Vagina (tissue), 2 donors: ENCODE results near the gene HMCN1. TPM values are rescaled to one million over a fixed set of nuclear protein-coding genes. Genes with fewer than 3 reads are reported as not detected.
"Not testable (repeated sequence)": the region's sequence is repeated elsewhere in the genome, so short reads cannot be mapped to it uniquely, and the experiment has no call there.

ENCODE experiments used
- DNase-seq, 2 donors: peaks; one replicate each; pipeline ENCODE4 v3.0.0-alpha.2; 2017; ENCODE audit errors: extremely low spot score in 2 of 2
- H3K27ac ChIP-seq: fragments of 200-600 bp; sonication (generic); one replicate; pipeline ENCODE4 v1.5.1; 2019
- H3K27me3 ChIP-seq: fragments of 200-600 bp; sonication (generic); one replicate; pipeline ENCODE4 v1.5.1; 2019
- H3K36me3 ChIP-seq, 2 donors: fragments of 200-600 bp; sonication (generic); one replicate each; pipeline ENCODE4 v1.5.1; 2017 to 2019
- H3K4me1 ChIP-seq: fragments of 200-600 bp; sonication (generic); one replicate; pipeline ENCODE4 v1.5.1; 2019
- H3K4me3 ChIP-seq, 2 donors: fragments of 200-600 bp; sonication (generic); 1 replicate in 1 of 2; 2 replicates in 1 of 2; pipeline ENCODE4 v1.5.1; 2016 to 2019
- H3K9me3 ChIP-seq: fragments of 200-600 bp; sonication (generic); one replicate; pipeline ENCODE4 v1.5.1; 2019
- POLR2A ChIP-seq, 2 donors: fragments of 450-650 bp; IDR thresholded peaks; one replicate each; pipeline ENCODE4 v1.6.1; 2017; ENCODE audit warnings: antibody characterized with exemption in 2 of 2, mild to moderate bottlenecking in 2 of 2, moderate library complexity in 2 of 2
- POLR2AphosphoS5 ChIP-seq, 2 donors: sonication (generic); formaldehyde crosslinking; IDR thresholded peaks; one replicate each; pipeline ENCODE4 v1.9.0; 2017; ENCODE audit warnings: antibody characterized with exemption in 2 of 2, mild to moderate bottlenecking in 2 of 2, low read depth in 1 of 2; ENCODE audit not compliant: insufficient read depth in 1 of 2
- intact Hi-C: fragments of 100-400 bp; cut with DNase I; formaldehyde crosslinking; loops from one replicate; pipeline ENCODE4 v1.15.1; 2023
- total RNA-seq: library from RNA; depleted of rRNA; stranded (reverse); fragments of >200 nt; gene quantifications from one replicate; pipeline ENCODE4 v1.2.3, GENCODE V29; 2016
- TF ChIP-seq, protein P1 (sequence below), 3 experiments: fragments of 450-650 bp in 2 of 3; fragments of 200-600 bp in 1 of 3; sonication (generic) in 1 of 3; IDR thresholded peaks; one replicate each; pipeline ENCODE4 v1.5.1; 2017 to 2019; ENCODE audit warnings: antibody characterized with exemption in 3 of 3, mild to moderate bottlenecking in 2 of 3, moderate library complexity in 2 of 3

Gene HMCN1
- total RNA-seq, 1 donor from 2014 or later, result 10.6 TPM

DNA sequence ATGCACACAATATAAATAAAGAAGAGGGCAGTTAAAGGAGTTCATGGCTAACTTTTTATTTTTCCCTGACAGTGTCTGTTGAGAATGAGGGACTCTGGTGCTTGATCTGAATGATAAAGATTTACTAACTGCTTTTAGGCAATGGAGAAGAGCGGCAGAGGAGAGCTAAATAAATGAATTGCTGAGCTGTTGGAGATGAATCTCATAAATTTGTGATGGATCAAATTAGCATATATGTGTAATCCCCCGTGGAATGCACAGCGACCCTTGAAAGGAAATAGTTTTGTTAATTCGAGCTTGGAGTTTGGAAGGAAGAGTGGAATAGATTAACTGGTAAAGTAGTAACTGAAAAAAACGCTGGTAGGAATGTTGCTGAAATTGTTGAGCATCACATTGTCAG is 40.2 kb downstream of the HMCN1 start:
- Histone ChIP-seq H3K4me1 (no peaks in the 10 kb centered on the region), H3K27ac (no peak overlapping the region), H3K4me3 (no peak overlapping the region), H3K27me3 (no peaks in the 10 kb centered on the region), H3K36me3 (no peaks in the 10 kb centered on the region), H3K9me3 (no peaks in the 10 kb centered on the region)
- no peak for TF ChIP-seq POLR2A (IDR thresholded peaks at IDR 0.05)
- TF ChIP-seq, protein P1, sequence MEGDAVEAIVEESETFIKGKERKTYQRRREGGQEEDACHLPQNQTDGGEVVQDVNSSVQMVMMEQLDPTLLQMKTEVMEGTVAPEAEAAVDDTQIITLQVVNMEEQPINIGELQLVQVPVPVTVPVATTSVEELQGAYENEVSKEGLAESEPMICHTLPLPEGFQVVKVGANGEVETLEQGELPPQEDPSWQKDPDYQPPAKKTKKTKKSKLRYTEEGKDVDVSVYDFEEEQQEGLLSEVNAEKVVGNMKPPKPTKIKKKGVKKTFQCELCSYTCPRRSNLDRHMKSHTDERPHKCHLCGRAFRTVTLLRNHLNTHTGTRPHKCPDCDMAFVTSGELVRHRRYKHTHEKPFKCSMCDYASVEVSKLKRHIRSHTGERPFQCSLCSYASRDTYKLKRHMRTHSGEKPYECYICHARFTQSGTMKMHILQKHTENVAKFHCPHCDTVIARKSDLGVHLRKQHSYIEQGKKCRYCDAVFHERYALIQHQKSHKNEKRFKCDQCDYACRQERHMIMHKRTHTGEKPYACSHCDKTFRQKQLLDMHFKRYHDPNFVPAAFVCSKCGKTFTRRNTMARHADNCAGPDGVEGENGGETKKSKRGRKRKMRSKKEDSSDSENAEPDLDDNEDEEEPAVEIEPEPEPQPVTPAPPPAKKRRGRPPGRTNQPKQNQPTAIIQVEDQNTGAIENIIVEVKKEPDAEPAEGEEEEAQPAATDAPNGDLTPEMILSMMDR (IDR thresholded peaks at IDR 0.05), result no peak
- TF ChIP-seq POLR2AphosphoS5 (IDR thresholded peaks at IDR 0.05; ENCODE audit: insufficient read depth in 1 of 2, low read depth in 1 of 2), result no peak
- intact Hi-C loops, result no loop called here
- DNase-seq, result no peak

DNA sequence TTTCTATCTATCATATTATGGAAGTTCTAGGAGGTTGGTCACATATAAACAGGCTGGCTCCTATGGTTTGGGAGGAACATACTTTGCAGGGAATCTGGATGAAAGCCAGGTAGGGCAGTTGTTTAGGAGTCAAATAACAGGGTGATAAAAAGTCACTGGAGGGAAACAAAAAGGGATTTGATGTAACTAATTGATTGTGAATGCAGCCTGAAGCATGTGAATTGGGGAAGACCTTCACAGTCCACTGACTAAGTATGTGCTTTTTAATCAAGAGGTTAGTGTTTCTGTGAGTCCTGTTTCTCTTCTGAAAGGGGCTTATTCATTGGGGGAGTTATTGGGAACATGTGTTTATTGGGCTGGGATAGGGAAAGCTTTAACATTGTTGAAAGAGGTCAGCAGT is 41.3 kb downstream of the HMCN1 start:
- intact Hi-C loops, result no loop called here
- Histone ChIP-seq H3K27ac (no peak overlapping the region), H3K4me3 (no peak overlapping the region), H3K4me1 (no peaks in the 10 kb centered on the region), H3K27me3 (no peaks in the 10 kb centered on the region), H3K9me3 (no peaks in the 10 kb centered on the region), H3K36me3 (no peaks in the 10 kb centered on the region)
- no peak for DNase-seq
- TF ChIP-seq, protein P1 (IDR thresholded peaks at IDR 0.05), result no peak
- TF ChIP-seq POLR2A (IDR thresholded peaks at IDR 0.05) (no peak), POLR2AphosphoS5 (IDR thresholded peaks at IDR 0.05; ENCODE audit: insufficient read depth in 1 of 2, low read depth in 1 of 2) (no peak)

DNA sequence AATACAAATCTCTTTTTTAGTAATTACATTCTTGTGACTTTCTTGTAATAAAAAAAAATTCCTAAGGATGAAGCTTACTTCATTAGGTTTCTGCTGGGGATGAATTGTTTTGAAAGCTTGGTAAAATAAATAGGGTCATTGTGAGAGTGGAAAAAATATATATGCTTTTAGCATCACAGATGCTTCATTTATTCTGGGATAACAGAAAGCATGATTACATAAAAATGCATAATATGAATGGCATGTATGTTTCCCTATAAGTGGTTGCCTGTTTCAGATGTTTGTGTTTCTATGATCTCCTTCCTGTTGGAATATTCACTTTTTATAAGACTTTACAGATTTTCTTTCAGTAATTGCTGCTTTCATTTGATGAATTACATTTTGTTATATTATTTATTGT is 42.3 kb downstream of the HMCN1 start:
- H3K36me3 ChIP-seq, result no peaks in the 10 kb centered on the region
- H3K27me3 ChIP-seq, result no peaks in the 10 kb centered on the region
- no peak overlapping the region for H3K4me3 ChIP-seq
- DNase-seq, result no peak
- intact Hi-C loops, result no loop called here
- no peak for TF ChIP-seq POLR2A (IDR thresholded peaks at IDR 0.05)
- TF ChIP-seq POLR2AphosphoS5 (IDR thresholded peaks at IDR 0.05; ENCODE audit: insufficient read depth in 1 of 2, low read depth in 1 of 2), result no peak
- TF ChIP-seq, protein P1 (IDR thresholded peaks at IDR 0.05), result no peak
- H3K4me1 ChIP-seq, result no peaks in the 10 kb centered on the region
- H3K9me3 ChIP-seq, result no peaks in the 10 kb centered on the region
- H3K27ac ChIP-seq, result no peak overlapping the region

DNA sequence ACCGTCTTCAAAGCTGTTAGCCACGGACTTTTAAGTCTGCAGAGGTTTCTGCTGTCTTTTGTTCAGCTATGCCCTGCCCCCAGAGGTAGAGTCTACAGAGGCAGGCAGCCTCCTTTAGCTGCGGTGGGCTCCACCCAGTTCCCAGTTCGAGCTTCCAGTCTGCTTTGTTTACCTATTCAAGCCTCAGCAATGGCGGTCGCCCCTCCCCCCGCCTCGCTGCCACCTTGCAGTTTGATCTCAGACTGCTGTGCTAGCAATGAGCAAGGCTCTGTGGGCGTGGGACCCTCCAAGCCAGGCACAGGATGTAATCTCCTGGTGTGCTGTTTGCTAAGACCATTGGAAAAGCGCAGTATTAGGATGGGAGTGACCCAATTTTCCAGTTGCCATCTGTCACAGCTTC is 49.7 kb downstream of the HMCN1 start:
- intact Hi-C loops, DNase-seq, H3K9me3 ChIP-seq, H3K27ac ChIP-seq, H3K27me3 ChIP-seq, H3K36me3 ChIP-seq, H3K4me3 ChIP-seq, H3K4me1 ChIP-seq: not testable (repeated sequence)

DNA sequence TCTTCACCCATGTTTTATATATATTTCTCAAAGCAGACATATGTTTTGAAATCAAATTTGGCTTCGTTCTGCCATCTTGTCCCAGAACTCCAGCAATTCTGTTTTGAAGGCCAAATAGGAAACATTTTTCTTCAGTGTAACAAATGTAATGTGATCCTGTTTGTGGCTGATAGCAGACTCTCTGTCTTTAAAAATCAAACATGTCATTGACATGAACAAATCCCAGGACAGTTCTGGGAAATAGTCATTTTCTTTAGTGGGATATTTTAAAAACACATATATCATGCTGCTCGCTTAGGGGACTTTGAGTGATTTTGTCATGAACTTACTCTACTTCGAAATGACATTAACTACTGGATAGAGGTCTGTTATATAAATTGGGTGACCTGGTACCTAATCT is 51.4 kb downstream of the HMCN1 start:
- Histone ChIP-seq H3K27me3 (no peaks in the 10 kb centered on the region), H3K27ac (no peak overlapping the region), H3K4me3 (no peak overlapping the region), H3K9me3 (no peaks in the 10 kb centered on the region), H3K36me3 (no peaks in the 10 kb centered on the region), H3K4me1 (peaks cover 9% of the 10 kb centered on the region)
- DNase-seq, result no peak
- TF ChIP-seq POLR2AphosphoS5 (IDR thresholded peaks at IDR 0.05; ENCODE audit: insufficient read depth in 1 of 2, low read depth in 1 of 2) (no peak), POLR2A (IDR thresholded peaks at IDR 0.05) (no peak)
- TF ChIP-seq, protein P1 (IDR thresholded peaks at IDR 0.05), result no peak
- intact Hi-C loops, result no loop called here

DNA sequence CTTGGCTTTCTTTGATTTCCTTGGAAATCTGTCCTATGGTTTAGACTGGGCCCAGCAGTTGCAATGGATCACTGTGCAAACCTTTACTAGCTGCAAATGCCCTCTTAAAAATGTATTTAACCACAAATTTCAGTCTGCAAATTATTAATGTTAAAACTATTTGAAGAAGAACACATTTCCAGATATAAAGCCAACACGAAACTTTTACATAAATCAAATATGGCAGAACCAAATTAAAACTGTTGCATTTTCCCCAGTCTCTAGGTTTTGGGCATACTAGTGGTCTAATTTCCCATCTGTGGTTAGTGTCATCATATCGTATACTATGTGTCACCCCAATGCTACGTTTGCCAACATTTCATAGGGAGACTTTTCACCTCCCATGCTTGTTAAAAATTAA is 52.3 kb downstream of the HMCN1 start:
- TF ChIP-seq POLR2AphosphoS5 (IDR thresholded peaks at IDR 0.05; ENCODE audit: insufficient read depth in 1 of 2, low read depth in 1 of 2) (no peak), POLR2A (IDR thresholded peaks at IDR 0.05) (no peak)
- TF ChIP-seq, protein P1 (IDR thresholded peaks at IDR 0.05), result no peak
- Histone ChIP-seq H3K36me3 (no peaks in the 10 kb centered on the region), H3K27me3 (no peaks in the 10 kb centered on the region), H3K4me1 (peaks cover 10% of the 10 kb centered on the region), H3K27ac (no peak overlapping the region), H3K9me3 (no peaks in the 10 kb centered on the region), H3K4me3 (no peak overlapping the region)
- DNase-seq, result no peak
- intact Hi-C loops, result no loop called here
